Left cardiac atrium (tissue), 4 donors: ENCODE data around the gene SGMS1. TPM values are rescaled to one million over a fixed set of nuclear protein-coding genes. Genes with fewer than 3 reads are reported as not detected.
A peak's percentile ranks its signal among the peaks of the same experiment; 100 is the strongest.

ENCODE experiments used
- ATAC-seq, 2 donors: fragments of 200-7000 bp; cut with Tn5 transposase; one replicate each; pipeline ENCODE4 v1.9.1; 2020; ENCODE audit warnings: mild to moderate bottlenecking in 2 of 2, moderate library complexity in 2 of 2
- DNase-seq: peaks from one replicate; pipeline ENCODE4 v3.0.0-alpha.2; 2020
- intact Hi-C, 2 donors: fragments of 100-400 bp; cut with DNase I; formaldehyde crosslinking; loops; one replicate each; pipeline versions ENCODE4 v1.14.1 to v1.15.1; 2022 to 2023
- total RNA-seq, 2 donors: library from RNA; stranded (reverse); fragmentation: NEBNext Ultra II Directional; extraction: Animal tissue kit (Norgen Biotek cat#: 25700); gene quantifications; one replicate each; pipeline ENCODE4 v1.2.1, GENCODE V29; 2021
- donor health status: DM: no; HTN: yes; CAD: no.
- donor health status: DM: no; HTN: yes; CAD: no; lungs with severe emphysema.
- donor health status: DM: yes; HTN: yes; CAD: no.
- donor health status: Dilated cardiomyopathy.

SGMS1 gene
- total RNA-seq, 2 donors from 2014 or later, result 22.4 to 24.4 TPM

DNA sequence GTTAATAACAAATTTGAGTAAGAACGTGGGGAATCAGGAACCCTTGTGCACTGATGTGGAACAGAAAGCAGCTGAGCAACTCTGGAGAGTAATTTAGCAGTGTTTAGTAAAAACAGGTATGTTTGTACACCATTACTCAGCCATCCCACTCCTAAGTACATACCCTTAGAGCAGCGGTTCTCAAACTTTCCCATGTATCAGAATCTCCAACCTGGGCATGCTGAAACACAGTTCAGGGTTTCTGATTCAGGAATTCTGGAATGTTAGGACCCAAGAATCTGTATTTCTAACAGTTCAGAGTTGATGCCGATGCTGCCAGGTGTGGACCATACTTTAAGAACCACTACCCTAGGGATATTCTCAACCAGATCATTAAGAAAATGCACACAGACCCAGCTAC, 5.1 kb downstream of the SGMS1 start:
- ATAC-seq, result no peak
- intact Hi-C loops, result no loop called here
- DNase-seq, result no peak

DNA sequence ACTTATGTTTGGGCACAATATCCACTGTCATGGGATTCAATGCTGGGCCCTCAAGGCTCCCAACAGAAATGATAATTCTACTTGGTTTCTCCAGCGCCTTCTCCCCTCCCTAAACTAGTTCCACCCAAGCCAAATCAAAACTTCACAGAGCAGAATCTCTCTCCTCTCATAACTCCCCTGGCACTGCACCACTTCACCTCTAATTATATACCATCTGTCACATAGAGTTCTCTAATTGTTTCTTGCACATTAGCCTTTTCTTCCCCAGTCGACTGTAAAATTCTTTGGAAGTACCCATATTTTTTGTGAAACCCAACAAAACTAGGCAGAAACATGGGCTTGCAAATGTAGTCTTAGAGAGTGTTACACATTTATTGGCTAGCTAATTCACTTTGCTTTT, 8.1 kb downstream of the SGMS1 start:
- ATAC-seq (no peak), DNase-seq (no peak)
- intact Hi-C loops, result no loop called here

DNA sequence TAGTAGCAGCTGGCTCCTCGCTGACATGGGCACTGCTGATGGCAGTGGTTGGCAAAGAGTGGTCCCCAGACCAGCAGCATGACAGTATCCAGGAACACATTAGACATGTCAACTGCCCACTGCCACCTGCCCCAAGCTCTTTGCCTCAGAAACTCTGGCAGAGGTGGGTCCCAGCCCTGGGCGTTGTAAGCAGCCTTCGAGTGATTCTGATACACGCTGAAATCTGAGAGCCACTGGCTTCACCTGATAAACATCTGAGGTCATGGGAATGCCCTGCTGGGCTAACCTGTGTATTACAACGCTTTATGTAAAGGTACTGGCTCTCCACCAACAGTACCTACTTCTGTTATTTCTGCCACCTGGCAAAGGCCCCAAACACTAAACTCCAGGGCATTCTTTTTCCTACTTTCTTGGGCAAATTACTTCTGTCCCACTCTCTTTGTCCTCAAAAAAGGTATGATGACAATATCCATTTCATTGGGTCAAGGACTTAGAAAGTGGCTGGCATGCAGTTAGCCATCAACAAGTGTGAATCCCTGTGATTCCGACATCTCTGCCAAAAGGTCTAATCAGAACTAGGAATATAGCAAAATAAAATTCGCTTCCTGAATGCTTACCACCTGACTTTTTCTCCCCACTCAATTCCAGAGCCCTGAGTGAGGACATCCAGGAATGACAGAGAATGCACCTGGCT, 9.2 kb downstream of the SGMS1 start:
- no peak for DNase-seq
- ATAC-seq, result peak; percentile 39 to 45
- intact Hi-C loops, result no loop called here

DNA sequence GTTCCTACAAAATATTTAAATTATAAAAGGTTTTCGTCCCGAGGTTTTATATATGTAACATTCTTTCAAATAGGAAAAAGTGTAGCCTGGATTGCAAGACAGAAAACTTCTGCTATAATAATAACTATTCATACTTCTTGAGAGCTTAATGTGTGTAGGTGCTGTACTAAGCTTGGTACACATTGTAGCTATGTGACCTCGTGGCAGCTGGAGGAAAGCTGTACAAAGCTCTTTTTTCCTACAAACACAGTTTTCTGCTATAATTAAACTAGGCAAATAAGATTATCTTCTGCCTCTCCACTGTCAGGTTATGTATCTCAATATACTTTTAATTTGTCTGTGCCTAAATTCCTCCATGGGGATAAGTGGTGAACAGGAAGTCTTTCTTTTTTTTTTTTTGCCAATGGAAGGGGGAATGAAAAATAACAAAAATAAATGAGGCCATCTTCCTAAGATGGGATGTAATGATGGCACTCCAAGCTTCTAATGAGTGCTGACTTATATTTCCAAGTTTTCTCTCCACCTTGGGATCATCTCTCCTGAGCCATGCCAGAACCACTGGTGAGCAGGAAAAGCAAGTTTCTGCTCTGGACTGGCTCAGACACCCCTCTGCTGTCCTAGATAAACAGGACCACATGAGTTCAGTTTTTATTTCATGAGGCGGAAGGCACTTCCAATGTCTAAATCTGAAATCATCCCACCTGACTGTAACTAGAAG, 9.9 kb downstream of the SGMS1 start:
- ATAC-seq (peak in 1 of 2 donors; percentile 45), DNase-seq (no peak)
- intact Hi-C loops, result no loop called here

DNA sequence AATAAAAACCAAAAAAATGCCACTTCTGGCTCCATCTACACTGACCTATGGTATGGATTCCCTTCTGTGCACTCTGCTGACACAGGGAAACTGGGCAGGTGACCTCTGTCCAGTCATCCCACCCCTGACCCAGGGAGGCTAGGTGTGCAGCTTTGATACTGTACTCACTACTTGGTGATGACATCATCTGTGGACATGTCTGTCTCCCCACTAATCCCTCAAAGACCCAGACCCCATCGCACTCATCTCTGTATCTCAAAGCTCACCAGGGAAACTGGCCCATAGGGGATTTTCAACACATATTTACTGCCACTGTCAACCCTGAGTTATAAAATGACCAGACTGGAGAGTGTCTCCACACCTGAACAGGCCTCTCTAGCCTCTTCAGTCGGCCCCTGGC, 10.6 kb downstream of the SGMS1 start:
- intact Hi-C loops, result no loop called here
- DNase-seq, result no peak
- ATAC-seq, result no peak

DNA sequence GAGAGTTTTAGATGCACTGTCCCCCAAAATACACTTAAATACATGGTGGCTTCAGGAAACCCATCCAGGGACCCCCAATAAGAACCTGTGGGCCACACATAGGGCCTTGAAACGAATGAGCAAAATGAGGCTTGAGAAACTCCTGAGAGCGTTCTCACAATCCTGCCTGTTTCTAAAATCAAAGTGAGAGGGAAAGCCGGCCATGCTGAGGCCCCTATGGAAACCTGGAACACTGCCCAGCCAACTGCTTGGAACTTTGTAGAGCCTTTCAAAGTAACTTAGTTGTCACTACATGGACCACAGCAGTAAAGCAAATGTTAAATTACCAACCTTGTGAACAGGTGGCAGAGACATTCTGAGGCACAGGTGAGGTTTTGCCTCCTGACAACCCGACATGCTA, 13.4 kb downstream of the SGMS1 start:
- ATAC-seq (no peak), DNase-seq (peak; percentile 68)
- intact Hi-C loops, result no loop called here

DNA sequence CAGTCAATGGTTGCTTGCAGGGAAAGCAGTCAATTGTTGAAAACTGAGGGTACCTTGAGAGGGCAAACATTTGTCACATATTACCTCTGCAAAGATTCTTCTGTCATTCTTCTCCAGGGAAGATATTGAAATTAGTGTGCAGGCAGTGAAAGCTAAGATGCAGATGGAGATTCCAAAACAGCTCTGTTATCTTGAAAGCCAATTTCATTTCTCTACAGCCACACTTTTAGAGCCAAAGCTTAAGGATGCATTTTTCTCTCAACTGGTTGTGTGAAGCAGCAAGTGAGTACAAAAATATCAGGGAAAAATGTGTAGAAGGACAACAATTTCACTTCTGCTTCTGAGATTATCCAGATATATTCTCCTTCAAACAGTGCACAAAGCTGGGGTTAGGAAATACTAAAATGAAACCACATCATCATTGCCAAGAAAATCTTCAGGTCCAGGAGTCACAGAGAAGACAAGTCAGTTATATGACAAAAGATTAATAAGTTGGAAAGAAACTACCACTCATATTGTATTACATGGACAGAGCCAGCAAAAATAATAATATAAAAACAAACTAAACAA, 16.3 kb downstream of the SGMS1 start:
- ATAC-seq (no peak), DNase-seq (no peak)
- intact Hi-C loops, result no loop called here

DNA sequence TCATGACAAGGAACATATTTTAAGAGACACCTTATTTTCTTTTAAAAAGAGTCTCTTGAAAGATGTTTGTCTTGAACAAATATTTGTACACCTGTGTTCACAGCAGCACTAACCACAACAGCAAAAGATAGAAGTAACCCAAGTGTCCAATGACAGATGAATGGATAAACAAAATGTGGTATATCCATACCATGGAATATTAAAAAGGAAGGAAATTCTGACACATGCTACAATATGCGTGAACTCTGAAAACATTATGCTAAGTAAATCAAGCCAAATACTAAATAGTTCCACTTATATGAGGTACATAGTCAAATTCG, 17.8 kb downstream of the SGMS1 start:
- DNase-seq (no peak), ATAC-seq (no peak)
- intact Hi-C loops, result no loop called here

DNA sequence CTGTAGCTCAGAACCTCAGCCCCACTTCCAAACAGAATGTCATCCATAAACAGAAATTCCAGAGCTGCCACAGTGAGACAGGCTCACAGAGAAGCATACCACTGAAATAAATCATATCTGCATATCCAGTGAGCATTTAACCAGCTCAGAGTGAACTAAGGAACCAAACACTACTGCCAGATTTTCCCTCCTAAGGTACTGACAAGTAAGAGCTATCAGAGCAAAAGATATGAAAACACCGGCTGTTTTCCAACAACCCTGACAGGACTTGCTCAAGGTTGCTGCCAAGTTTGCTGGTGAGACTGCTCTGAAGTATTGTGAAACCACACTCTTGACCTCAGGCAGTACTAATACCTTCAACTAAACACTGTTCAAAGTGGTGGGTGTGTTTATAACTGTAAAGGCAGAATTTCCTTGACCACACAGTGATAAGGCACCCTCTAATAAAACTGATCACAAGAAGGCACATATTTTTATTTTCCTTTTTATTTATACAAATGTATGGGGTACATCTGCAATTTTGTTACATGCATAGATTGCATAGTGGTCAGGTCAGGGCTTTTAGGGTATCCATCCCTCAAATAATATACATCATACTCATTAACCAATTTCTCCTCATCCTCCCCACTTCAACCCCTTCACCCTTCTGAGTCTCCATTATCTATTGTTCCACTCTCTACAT, 18.3 kb downstream of the SGMS1 start:
- intact Hi-C loops, result no loop called here
- ATAC-seq (peak; percentile 84 to 94), DNase-seq (peak; percentile 49)

DNA sequence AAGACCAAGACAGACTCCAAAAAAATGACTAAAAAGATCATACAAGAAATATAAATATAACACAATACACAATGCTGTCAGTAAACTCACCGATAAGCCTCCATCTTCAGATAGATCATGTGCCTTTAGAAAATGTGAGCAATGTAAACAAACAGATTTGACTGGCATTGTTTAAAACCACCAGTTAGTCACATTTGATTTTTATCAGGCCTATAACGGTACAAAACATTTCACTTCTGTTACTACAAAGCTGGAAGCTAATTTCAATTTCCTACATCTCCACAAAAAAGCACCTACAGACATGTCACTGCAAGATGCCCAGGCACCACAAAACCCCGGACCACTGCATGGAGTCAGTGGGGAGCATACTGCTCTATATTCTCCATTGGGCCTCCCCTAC, 18.9 kb downstream of the SGMS1 start:
- ATAC-seq (no peak), DNase-seq (no peak)
- intact Hi-C loops, result no loop called here

DNA sequence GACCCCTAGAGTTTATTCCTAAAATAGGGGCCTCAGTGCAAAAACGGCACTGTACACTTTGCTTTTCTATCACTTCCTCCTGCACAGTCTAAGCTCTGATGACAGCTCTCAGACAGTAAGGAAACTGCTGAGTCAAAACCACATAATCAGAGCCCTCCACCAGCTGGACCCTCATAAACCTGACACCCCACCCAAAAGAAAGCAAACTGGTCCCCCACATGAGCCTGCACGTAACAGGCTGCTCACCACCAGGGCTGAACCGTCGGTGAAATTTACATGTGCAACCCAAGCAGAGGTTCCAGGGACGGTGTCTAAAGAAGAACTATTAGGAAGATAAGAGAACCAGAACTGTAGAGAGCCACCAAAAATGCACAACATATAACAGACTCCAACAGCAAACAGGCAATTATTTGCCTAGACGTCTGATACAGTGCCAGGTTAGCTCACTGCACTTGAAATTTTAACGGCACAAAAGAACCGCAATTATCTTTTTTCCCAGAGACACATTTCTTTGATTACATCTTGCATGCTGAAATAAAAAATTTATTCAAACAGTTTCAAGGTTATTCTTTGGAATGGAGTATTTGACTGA, 19.6 kb downstream of the SGMS1 start:
- peak in 1 of 2 donors; percentile 17 for ATAC-seq
- DNase-seq, result no peak
- intact Hi-C loops, result no loop called here

DNA sequence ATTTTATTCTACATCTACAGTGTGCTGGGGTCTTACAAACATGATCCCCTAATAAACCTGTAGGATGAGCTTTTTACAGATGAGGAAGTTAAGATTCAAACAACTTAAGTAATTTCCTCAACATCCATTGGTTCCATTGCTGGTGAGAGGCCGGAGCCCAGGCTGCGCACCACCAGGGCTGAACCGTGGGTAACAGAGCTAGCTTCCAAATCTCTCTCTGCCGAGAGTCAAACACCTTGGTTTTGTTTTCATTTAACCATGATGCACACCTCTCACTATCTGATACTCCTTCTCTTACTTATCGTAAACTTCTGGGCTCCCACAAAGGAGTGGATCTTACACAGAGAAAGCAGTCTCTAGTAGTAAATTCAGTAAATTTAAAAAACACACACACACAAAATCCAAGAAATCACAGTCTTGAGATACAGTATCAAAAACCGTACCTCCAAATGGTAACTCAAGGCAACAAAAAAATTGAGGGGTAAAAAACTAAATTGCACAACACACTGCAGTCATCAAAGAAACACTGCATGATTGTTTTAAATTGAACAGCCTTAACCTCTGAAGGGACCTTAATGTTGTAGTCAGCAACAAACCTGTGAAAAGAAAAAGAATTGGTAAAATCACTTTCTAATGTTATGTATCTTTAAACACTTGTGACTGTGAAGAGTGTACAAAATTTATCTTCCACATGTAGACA, 20.5 kb downstream of the SGMS1 start:
- intact Hi-C loops, result no loop called here
- no peak for DNase-seq
- ATAC-seq, result no peak

DNA sequence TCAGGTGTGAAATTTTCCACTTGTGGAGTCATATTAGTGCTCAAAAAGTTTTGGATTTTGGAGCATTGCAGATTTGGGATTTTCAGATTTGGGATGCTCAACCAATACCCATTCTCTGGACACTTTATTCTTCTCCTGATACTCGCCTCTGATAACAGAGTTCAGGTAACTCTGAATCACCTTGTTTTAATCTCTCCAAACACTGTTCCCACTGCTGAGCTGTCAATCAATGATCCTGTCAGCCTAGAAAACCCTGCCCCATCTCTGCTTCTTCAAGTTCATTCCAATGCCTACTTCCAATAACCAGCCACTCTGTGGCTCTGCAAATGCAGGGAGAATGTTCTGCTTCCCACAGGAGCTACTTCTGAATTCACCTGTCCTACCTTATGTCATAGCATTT, 21.8 kb downstream of the SGMS1 start:
- intact Hi-C loops, result no loop called here
- ATAC-seq (no peak), DNase-seq (no peak)

DNA sequence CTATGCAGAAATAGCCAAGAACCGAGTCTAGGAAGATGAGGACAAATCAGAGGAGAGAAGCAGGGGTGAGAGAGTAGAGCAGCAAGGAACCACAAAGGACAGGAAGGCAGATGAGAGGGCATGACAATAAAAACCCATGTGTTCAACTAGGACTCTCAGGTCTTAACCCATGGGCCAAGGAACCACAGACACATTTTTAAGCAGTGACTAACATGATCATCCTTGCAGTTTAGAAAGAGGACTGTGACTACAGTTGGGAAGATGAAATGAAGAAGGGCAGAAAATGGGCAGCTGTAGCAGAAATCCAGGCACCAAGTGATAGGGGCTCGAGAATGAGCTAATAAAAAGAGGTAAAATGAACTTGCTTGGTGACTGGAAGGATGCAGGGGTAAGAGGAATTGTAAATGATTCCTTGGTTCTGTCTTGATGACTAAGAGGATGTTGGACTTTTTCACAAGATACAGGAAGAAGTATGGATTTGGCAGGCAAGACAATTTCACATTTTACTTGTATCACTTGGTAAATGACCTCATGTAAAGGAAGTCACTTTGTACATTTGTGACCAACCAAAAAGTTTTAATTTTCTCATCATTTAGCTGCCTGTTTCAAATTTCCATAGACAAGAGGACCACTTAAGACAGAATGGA, 22.8 kb downstream of the SGMS1 start:
- intact Hi-C loops, result no loop called here
- no peak for ATAC-seq
- no peak for DNase-seq

DNA sequence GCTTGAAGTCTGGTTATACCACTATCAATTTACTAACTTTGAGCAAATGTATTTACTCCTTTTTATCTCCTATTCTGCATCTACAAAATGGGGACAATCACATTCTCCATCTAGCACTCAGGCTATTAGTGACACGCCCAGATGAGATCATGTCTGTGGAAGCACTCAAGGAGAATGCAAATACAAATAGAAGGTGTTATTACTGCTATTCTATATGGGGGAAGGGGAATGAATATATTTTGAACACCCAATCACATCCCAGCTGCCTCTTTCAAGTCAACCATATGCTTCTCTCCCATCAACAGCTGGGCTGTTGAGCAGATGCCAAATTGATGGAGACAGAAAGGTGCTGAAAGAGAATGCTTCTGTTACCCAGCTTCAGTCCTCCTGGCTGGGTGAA, 23.5 kb downstream of the SGMS1 start:
- intact Hi-C loops, result no loop called here
- DNase-seq, result no peak

DNA sequence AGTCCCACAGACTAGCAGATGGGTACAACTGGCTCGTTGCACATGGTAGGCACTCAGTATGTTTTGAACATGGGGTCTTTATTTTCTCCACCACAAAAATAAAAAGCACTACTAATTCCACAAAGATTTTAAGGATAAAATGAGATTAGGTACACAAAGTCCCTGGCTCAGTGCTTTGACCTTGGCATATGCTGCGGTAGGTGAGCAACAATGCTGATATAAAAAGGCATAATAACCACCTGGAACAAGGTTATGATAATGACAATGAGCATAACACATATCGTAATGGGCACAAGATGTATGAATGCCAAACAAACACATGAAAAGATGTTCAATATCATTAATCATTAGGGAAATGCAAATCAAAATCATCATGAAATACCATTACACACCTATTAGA, 26.9 kb downstream of the SGMS1 start:
- intact Hi-C loops, result no loop called here
- ATAC-seq, result no peak
- DNase-seq, result no peak

More for the DNA sequence above, 23.5 kb downstream of the SGMS1 start:
- ATAC-seq, result no peak

DNA sequence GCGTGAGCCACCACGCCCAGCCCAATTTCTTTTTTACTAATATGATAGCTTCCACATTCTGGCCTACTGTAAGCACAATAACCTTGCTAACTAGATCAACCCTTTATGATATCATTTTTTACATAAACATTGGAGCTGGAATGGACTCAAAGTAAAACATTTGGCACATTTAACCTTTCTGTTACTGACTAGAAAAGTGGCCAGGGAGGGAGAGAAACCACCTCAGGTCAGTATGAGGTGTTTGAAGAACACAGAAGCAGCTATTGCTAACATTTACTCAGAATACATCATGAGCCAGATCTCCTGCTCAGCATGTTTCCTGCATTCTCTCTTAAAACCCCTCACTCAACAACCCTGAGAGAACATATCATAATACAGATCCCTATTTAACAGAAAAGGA, 27.3 kb downstream of the SGMS1 start:
- ATAC-seq (no peak), DNase-seq (no peak)
- intact Hi-C loops, result no loop called here

DNA sequence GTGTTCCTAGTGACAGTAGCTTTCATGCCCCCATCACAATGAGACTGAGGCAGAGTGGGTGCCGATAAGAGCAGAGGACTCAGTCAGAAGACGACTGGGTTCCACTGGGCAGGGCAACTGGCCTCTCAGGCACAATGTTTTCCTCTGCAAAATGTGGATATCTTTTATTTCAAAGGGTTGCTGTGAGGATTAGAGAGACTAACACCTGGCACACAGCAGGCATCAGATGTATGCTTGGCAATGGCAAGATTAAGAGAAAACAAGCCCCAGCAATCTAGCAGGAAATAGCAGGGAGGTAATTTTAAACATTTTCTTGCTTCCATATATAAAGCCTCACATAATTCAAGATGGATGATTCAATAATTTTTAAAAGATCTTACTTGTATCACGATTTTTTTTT, 28.0 kb downstream of the SGMS1 start:
- no peak for ATAC-seq
- DNase-seq, result no peak
- intact Hi-C loops, result no loop called here
